ENCODE measurements around the gene CRYBA2. TPM values are rescaled to one million over a fixed set of nuclear protein-coding genes. Genes with fewer than 3 reads are reported as not detected.

Gene CRYBA2
- total RNA-seq, 1 experiment from 2014 or later: 13.5 TPM

- H3K4me2 ChIP-seq (ENCODE audit: low read length): no peak overlapping the region
- intact Hi-C loops (cut with micrococcal nuclease): no loop called here
- no peaks in the 10 kb centered on the region for H3K9me3 ChIP-seq (ENCODE audit: low read length)
- no peaks in the 10 kb centered on the region for H3F3A ChIP-seq (ENCODE audit: low read length, unreplicated experiment)
- ChIA-PET CTCF (interaction anchor here (1.0 kb wide), 1 partner anchor 21 kb away, joined by 3 read pairs; no protein-coding TSS in a partner anchor), POLR2A (ENCODE audit: unreplicated experiment) (no interaction called here)
- no peak overlapping the region for H3K4me3 ChIP-seq (ENCODE audit: low read length)
- no peak overlapping the region for H3K27ac ChIP-seq (ENCODE audit: low read length)
- no TSS peak for BruUV-seq (replicated peaks)
- TF ChIP-seq EZH2phosphoT487 (IDR thresholded peaks at IDR 0.05; ENCODE audit: borderline replicate concordance, low read length): no peak
- no peak for TF ChIP-seq CTCF (conservative IDR thresholded peaks at IDR 0.05; ENCODE audit: low read depth, low read length)
- no peak for TF ChIP-seq EZH2 (IDR thresholded peaks at IDR 0.05; ENCODE audit: low read length, unreplicated experiment)
- no peak overlapping the region for H3K9ac ChIP-seq (ENCODE audit: low read length)
- H4K20me1 ChIP-seq (ENCODE audit: low read length): no peaks in the 10 kb centered on the region
- H3K79me2 ChIP-seq (ENCODE audit: low read length): no peaks in the 10 kb centered on the region
- DNase-seq (no peak), ATAC-seq (no peak)
- no peaks in the 10 kb centered on the region for H3K27me3 ChIP-seq (ENCODE audit: low read length)
- H3K4me1 ChIP-seq (ENCODE audit: insufficient read depth, low read length): no peaks in the 10 kb centered on the region
- no peaks in the 10 kb centered on the region for H3K36me3 ChIP-seq (ENCODE audit: low read depth, low read length)
- no peak overlapping the region for H2AFZ ChIP-seq (ENCODE audit: low read length)
- H3K9me2 ChIP-seq (replicated peaks; ENCODE audit: low read length): no peaks in the 10 kb centered on the region
Measured at GRCh38 chr2:219024059-219024458, 30.8 kb upstream of the CRYBA2 start.

DNA sequence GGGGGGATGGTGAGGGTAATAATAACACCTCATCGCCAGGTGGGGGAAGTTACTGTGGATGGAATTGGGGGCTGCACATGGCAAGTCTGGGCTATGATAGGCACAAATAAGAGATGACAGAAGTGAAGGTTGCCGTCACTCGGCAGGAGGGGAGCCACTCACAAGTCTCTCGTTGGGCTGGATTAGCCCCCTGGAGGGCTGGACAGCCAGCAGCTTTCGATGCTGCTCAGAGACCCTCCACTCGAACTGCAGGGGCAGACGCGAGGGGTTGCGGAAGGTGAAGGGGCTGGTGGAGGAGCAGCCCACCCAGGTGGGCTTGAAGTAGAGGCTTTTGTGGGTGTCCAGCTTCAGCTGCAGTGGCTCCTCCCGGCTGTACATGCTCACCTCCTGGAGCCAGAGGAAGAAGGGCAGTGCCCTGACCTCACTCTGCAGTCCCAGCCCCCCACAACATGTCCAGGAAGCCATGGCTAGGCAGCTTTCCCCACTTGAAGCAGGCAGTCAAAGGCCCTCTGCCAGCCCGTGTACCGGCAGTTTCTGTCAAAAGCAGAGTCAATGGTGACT, 29.9 kb upstream of the CRYBA2 start:
- CTCF ChIA-PET: no interaction called here
- Histone ChIP-seq H3K27me3 (ENCODE audit: low read length) (no peaks in the 10 kb centered on the region), H3F3A (ENCODE audit: low read length, unreplicated experiment) (no peaks in the 10 kb centered on the region), H3K4me3 (ENCODE audit: low read length) (no peak overlapping the region), H3K27ac (ENCODE audit: low read length) (no peak overlapping the region), H3K9ac (ENCODE audit: low read length) (no peak overlapping the region), H4K20me1 (ENCODE audit: low read length) (no peaks in the 10 kb centered on the region), H2AFZ (ENCODE audit: low read length) (no peak overlapping the region), H3K36me3 (ENCODE audit: low read depth, low read length) (no peaks in the 10 kb centered on the region), H3K4me1 (ENCODE audit: insufficient read depth, low read length) (no peaks in the 10 kb centered on the region), H3K9me2 (replicated peaks; ENCODE audit: low read length) (no peaks in the 10 kb centered on the region), H3K4me2 (ENCODE audit: low read length) (no peak overlapping the region), H3K79me2 (ENCODE audit: low read length) (no peaks in the 10 kb centered on the region), H3K9me3 (ENCODE audit: low read length) (no peaks in the 10 kb centered on the region)
- TF ChIP-seq EZH2 (IDR thresholded peaks at IDR 0.05; ENCODE audit: low read length, unreplicated experiment) (no peak), EZH2phosphoT487 (IDR thresholded peaks at IDR 0.05; ENCODE audit: borderline replicate concordance, low read length) (no peak), CTCF (conservative IDR thresholded peaks at IDR 0.05; ENCODE audit: low read depth, low read length) (no peak)
- POLR2A ChIA-PET (ENCODE audit: unreplicated experiment): no interaction called here
- intact Hi-C loops (cut with micrococcal nuclease): no loop called here
- BruUV-seq (replicated peaks): no TSS peak
- no peak for DNase-seq
- ATAC-seq: no peak

DNA sequence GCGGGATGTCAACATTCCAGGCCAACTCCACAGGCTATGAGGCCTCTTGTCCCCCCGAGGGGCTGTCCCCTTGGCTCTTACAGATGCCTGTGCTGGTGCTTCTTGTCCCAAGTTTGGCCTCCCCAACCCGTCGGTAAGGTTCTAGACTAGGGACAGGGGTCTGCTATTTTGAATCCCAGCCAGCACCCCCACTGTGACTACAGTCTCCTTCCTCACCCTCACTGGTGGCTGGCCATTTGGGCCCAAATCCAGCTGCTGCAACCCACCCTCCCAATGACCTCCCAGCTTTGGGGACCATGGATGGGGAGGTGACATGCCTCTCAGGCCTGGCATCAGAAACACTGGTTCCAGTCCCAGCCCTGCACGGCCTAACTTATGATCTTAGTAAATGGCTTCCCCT, 29.4 kb upstream of the CRYBA2 start:
- ChIA-PET CTCF (no interaction called here), POLR2A (ENCODE audit: unreplicated experiment) (no interaction called here)
- Histone ChIP-seq H4K20me1 (ENCODE audit: low read length) (no peaks in the 10 kb centered on the region), H3K9ac (ENCODE audit: low read length) (no peak overlapping the region), H3K79me2 (ENCODE audit: low read length) (no peaks in the 10 kb centered on the region), H3K4me2 (ENCODE audit: low read length) (no peak overlapping the region), H2AFZ (ENCODE audit: low read length) (no peak overlapping the region), H3K9me3 (ENCODE audit: low read length) (no peaks in the 10 kb centered on the region), H3K36me3 (ENCODE audit: low read depth, low read length) (no peaks in the 10 kb centered on the region), H3K4me3 (ENCODE audit: low read length) (no peak overlapping the region), H3F3A (ENCODE audit: low read length, unreplicated experiment) (no peaks in the 10 kb centered on the region), H3K27ac (ENCODE audit: low read length) (no peak overlapping the region), H3K4me1 (ENCODE audit: insufficient read depth, low read length) (no peaks in the 10 kb centered on the region), H3K9me2 (replicated peaks; ENCODE audit: low read length) (no peaks in the 10 kb centered on the region), H3K27me3 (ENCODE audit: low read length) (no peaks in the 10 kb centered on the region)
- no peak for ATAC-seq
- no TSS peak for BruUV-seq (replicated peaks)
- intact Hi-C loops (cut with micrococcal nuclease): no loop called here
- no peak for DNase-seq
- no peak for TF ChIP-seq EZH2 (IDR thresholded peaks at IDR 0.05; ENCODE audit: low read length, unreplicated experiment)

Measured in PC-3 (cell line).